ENCODE data around the gene ADAM19. TPM values are rescaled to one million over a fixed set of nuclear protein-coding genes. Genes with fewer than 3 reads are reported as not detected.

The ADAM19 gene
- total RNA-seq, 2 donors from 2014 or later = 9.9 to 46.1 TPM

- no peaks in the 10 kb centered on the region for H3K36me3 ChIP-seq
- DNase-seq (ENCODE audit: low spot score) (no peak), ATAC-seq (ENCODE audit: insufficient number of reproducible peaks, low FRiP score, low read depth) (no peak)
- no peak for TF ChIP-seq CTCF (IDR thresholded peaks at IDR 0.05)
- H3K27me3 ChIP-seq (replicated peaks; ENCODE audit: insufficient read depth) = no peaks in the 10 kb centered on the region
- H3K9me3 ChIP-seq = no peaks in the 10 kb centered on the region
- no peak overlapping the region for H3K27ac ChIP-seq
- peaks cover 0 to 14% of the 10 kb centered on the region in 2 donors for H3K4me1 ChIP-seq (ENCODE audit: control insufficient read depth in 1 of 2, low read depth in 2 of 2)
- no peak overlapping the region for H3K4me3 ChIP-seq
Observed at GRCh38 chr5:157447201-157447637, 128.4 kb downstream of the ADAM19 start.

- no peak for DNase-seq (ENCODE audit: low spot score)
- no peak overlapping the region for H3K27ac ChIP-seq
- no peaks in the 10 kb centered on the region for H3K27me3 ChIP-seq (replicated peaks; ENCODE audit: insufficient read depth)
- H3K4me3 ChIP-seq = no peak overlapping the region
- no peaks in the 10 kb centered on the region for H3K9me3 ChIP-seq
- TF ChIP-seq CTCF (IDR thresholded peaks at IDR 0.05) = no peak
- H3K4me1 ChIP-seq (ENCODE audit: control insufficient read depth in 1 of 2, low read depth in 2 of 2) = peaks cover 0 to 14% of the 10 kb centered on the region in 2 donors
- no peaks in the 10 kb centered on the region for H3K36me3 ChIP-seq
- no peak for ATAC-seq (ENCODE audit: insufficient number of reproducible peaks, low FRiP score, low read depth)
Observed at GRCh38 chr5:157446412-157446935, 129.1 kb downstream of the ADAM19 start.

GRCh38 chr5:157445745-157446411, 129.7 kb downstream of the ADAM19 start:
- DNase-seq (ENCODE audit: low spot score) (no peak), ATAC-seq (ENCODE audit: insufficient number of reproducible peaks, low FRiP score, low read depth) (no peak)
- no peaks in the 10 kb centered on the region for H3K36me3 ChIP-seq
- H3K27me3 ChIP-seq (replicated peaks; ENCODE audit: insufficient read depth) = no peaks in the 10 kb centered on the region
- no peak overlapping the region for H3K27ac ChIP-seq
- H3K4me3 ChIP-seq = no peak overlapping the region
- TF ChIP-seq CTCF (IDR thresholded peaks at IDR 0.05) = no peak
- no peaks in the 10 kb centered on the region for H3K9me3 ChIP-seq
- H3K4me1 ChIP-seq (ENCODE audit: control insufficient read depth in 1 of 2, low read depth in 2 of 2) = peaks cover 0 to 14% of the 10 kb centered on the region in 2 donors

GRCh38 chr5:157444224-157444623, 131.4 kb downstream of the ADAM19 start:
- no peak for TF ChIP-seq CTCF (IDR thresholded peaks at IDR 0.05)
- Histone ChIP-seq H3K27ac (no peak overlapping the region), H3K4me3 (no peak overlapping the region), H3K4me1 (ENCODE audit: control insufficient read depth in 1 of 2, low read depth in 2 of 2) (peaks cover 0 to 6% of the 10 kb centered on the region in 2 donors), H3K36me3 (no peaks in the 10 kb centered on the region), H3K27me3 (replicated peaks; ENCODE audit: insufficient read depth) (no peaks in the 10 kb centered on the region), H3K9me3 (no peaks in the 10 kb centered on the region)
- no peak for DNase-seq (ENCODE audit: low spot score)
- no peak for ATAC-seq (ENCODE audit: insufficient number of reproducible peaks, low FRiP score, low read depth)

GRCh38 chr5:157443041-157443549, 132.5 kb downstream of the ADAM19 start:
- Histone ChIP-seq H3K9me3 (no peaks in the 10 kb centered on the region), H3K27me3 (replicated peaks; ENCODE audit: insufficient read depth) (no peaks in the 10 kb centered on the region), H3K4me3 (no peak overlapping the region), H3K27ac (no peak overlapping the region), H3K36me3 (no peaks in the 10 kb centered on the region), H3K4me1 (ENCODE audit: control insufficient read depth in 1 of 2, low read depth in 2 of 2) (no peaks in the 10 kb centered on the region)
- no peak for TF ChIP-seq CTCF (IDR thresholded peaks at IDR 0.05)
- no peak for DNase-seq (ENCODE audit: low spot score)
- no peak for ATAC-seq (ENCODE audit: insufficient number of reproducible peaks, low FRiP score, low read depth)

Data from thoracic aorta (tissue), 2 donors.